ENCODE measurements around the gene CDC42EP3.

DNA sequence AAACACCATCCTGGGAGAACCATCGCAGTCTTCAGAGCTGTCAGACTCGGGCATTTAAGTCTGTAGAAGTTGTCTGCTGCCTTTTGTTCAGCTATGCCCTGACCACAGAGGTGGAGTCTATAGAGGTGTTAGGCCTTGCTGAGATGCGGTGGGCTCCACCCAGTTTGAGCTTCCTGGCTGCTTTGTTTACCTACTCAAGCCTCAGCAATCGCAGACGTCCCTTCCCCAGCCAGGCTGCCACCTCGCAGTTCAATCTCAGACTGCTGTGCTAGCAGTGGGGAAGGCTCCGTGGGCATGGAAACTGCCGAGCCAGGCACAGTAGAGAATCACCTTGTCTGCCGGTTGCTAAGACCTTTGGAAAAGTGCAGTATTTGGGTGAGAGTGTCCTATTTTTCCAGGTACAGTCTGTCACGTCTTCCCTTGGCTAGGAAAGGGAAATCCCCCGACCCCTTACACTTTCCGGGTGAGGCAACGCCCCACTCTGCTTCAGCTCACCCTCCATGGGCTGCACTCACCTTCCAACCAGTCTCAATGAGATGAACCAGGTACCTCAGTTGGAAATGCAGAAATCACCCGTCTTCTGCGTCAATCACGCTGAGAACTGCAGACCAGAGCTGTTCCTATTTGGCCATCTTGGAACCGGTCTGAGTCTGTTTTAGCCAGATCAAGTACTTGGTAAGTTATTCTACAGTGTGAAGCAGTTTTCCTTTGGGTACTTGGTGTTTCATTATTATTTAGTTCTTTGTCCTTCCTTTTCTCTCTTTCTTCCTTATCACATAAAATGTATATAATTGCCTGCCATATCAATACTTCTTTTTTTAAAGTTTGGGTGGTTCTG, 71.5 kb downstream of the CDC42EP3 start:
- TF ChIP-seq POLR2A (IDR thresholded peaks at IDR 0.05) (no peak), CTCF (IDR thresholded peaks at IDR 0.05) (no peak), EP300 (IDR thresholded peaks at IDR 0.05) (no peak)
